WI38 (cell line): ENCODE results near the gene PTGFRN.

Experiments used
- H3K4me3 ChIP-seq: 2 replicates; pipeline ENCODE4 v1.5.1; 2011; ENCODE audit warnings: low read depth, mild to moderate bottlenecking, control low read depth, low read length
- TF ChIP-seq, protein P1 (sequence below): IDR thresholded peaks from 2 replicates; pipeline ENCODE4 v1.5.1; 2012; ENCODE audit warnings: low read depth, mild to moderate bottlenecking, control low read depth, low read length

PTGFRN gene

DNA sequence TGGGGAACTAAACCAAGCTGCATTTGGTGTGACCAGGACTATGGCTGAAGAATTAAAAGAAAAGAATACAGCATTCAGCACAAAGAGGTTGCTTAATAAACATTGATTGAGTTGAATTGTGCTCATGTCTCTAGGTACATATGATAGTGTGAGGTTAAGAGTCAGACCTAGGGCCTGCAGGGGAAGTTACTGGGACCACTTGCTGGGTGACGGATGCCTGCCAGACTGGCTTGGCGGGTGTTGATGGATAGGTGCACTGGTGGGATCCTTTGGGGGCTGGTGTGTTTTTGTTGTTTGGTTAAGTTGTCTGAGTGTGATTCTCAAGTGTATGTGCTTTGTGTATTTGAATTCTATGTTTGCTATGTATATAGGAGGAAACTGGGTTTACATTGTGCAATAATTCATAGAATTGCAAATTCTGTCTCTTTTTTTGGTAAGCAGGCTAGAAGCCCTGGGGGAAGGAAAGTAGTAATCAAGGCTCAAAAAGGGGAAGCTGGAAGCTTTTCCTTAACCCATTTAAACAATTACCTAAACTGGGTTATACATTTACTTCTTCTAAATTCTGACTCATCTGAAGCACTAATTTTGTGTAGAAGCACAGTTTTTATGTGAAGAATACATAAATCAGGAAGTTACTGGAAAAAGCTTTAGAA is 93.6 kb downstream of the PTGFRN start:
- TF ChIP-seq, protein P1, sequence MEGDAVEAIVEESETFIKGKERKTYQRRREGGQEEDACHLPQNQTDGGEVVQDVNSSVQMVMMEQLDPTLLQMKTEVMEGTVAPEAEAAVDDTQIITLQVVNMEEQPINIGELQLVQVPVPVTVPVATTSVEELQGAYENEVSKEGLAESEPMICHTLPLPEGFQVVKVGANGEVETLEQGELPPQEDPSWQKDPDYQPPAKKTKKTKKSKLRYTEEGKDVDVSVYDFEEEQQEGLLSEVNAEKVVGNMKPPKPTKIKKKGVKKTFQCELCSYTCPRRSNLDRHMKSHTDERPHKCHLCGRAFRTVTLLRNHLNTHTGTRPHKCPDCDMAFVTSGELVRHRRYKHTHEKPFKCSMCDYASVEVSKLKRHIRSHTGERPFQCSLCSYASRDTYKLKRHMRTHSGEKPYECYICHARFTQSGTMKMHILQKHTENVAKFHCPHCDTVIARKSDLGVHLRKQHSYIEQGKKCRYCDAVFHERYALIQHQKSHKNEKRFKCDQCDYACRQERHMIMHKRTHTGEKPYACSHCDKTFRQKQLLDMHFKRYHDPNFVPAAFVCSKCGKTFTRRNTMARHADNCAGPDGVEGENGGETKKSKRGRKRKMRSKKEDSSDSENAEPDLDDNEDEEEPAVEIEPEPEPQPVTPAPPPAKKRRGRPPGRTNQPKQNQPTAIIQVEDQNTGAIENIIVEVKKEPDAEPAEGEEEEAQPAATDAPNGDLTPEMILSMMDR, result no peak
- H3K4me3 ChIP-seq, result no peak overlapping the region

DNA sequence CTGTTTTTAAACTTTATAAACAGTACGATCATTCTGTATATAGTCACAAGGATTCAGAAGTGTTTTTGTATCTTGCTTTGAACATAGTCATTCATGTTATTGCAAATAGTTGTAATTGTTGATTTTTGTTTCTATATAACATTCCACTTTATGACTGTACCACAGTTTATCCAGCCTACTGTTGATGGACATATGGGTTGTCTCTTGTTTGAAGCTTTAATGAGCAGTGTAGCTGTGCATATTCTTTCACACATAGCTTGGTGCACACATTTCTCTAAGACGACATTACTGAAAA is 98.0 kb downstream of the PTGFRN start:
- TF ChIP-seq, protein P1, result no peak
- H3K4me3 ChIP-seq, result no peak overlapping the region

DNA sequence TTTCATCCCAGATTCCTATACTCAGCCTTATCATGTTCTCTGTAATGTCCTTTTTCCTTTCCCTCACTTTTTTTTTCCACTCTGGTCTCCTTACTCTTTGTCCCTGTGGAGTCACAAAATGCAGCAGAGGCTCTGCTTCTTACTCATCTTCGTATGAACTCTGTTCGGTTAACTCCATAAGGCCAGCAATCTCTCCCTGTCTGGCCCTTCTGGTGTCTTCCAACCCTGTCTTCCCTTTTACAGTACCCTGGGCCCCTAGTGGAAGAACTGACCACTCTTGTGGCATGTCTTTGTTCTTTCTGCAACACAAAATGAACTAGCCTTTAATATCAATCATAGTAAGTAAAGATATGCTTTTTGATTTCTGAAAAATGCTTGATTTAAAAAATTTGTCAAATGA is 98.9 kb downstream of the PTGFRN start:
- no peak overlapping the region for H3K4me3 ChIP-seq
- TF ChIP-seq, protein P1, result no peak

DNA sequence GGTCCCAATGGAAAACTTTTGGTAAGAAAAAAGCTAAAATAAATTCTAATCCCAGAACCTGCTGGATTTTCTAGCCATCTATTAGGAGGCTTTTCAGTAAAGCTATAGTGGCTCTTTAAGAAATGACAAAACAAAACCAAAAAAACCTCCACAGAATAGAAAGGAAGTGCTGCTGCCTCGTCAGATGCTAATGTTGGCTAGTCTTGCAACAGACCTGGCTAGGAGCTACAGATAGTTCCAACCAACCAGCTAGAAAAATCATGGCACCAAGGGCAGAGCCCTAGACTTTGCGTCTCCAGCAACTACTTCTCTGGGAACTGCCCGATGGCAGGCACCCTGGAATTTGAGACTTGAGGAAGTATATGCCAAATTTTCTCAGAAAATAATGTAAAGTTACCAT is 99.4 kb downstream of the PTGFRN start:
- H3K4me3 ChIP-seq, result no peak overlapping the region
- TF ChIP-seq, protein P1, result no peak

DNA sequence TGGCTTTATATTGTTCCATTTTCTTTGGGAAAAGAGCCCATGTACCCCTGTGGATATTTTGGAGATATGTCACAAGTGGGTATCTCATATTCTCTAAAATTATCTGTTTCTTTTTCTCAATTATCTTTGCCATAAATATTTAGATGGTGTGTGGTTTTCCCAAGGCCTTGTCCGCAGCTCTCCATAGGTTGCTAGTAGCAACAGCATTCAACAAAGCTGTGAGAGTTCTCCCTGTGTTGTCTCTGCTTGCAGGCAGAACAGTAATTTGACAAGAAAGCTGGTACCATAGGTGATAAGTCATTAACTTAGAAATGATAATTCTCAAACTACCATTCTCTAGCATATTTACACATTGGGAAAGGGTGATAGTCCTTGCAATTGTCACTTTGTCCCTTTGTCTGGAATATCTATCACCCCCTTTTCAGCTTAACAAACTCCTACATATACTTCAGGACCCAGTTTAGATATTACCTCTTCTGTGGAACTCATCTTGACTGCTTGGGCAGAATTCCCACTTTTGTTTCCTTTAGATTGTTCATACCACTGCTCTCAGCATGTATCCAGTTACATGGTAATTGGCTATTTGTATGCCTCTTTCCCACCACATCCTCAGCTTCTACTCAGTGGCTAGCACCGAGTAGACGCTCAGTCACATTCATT is 100.7 kb downstream of the PTGFRN start:
- H3K4me3 ChIP-seq, result no peak overlapping the region
- TF ChIP-seq, protein P1, result no peak

DNA sequence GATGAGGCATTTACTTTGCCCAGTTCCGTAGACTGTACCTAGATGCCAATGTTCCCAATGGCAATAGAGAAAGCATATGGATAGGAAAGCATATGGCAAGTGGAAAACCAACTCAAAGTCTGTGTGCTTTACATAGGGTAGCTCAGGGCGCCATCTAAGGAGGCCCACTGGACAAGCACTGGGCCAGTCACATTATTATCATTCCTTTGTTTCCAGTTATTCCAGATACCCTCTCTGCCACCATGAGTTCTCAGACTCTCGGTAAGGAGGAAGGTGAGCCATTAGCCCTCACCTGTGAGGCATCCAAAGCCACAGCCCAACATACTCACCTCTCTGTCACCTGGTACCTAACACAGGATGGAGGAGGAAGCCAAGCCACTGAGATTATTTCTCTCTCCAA is 101.6 kb downstream of the PTGFRN start:
- H3K4me3 ChIP-seq, result no peak overlapping the region
- TF ChIP-seq, protein P1, result no peak

DNA sequence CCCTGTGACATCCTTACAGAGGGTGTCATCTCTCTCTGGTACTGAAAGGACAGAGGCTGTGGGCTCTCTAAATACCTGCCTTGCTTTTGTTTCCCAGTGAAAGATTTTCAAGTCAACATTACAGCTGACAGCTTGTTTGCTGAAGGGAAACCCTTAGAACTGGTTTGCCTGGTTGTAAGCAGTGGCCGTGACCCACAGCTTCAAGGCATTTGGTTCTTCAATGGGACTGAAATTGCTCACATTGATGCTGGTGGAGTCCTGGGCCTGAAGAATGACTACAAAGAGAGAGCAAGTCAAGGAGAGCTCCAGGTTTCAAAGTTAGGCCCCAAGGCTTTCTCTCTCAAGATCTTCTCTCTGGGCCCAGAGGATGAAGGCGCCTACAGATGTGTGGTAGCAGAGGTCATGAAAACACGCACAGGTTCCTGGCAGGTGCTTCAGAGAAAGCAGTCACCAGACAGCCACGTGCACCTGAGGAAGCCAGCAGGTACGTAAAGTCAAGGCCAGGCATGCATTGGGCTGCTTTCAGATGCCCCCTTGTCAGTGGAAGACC is 103.7 kb downstream of the PTGFRN start:
- TF ChIP-seq, protein P1, result no peak
- no peak overlapping the region for H3K4me3 ChIP-seq
